GM10248 (cell line): ENCODE results near the gene DRC7.

Experiments used
- CTCF ChIA-PET: fragments of 300-600 bp; sonication (Branson Sonifier 250); formaldehyde crosslinking; extraction: SDS; loops from one replicate; lab custom pipeline; 2021; ENCODE audit warnings: antibody characterized with exemption; lab: Yijun Ruan, JAX
- POLR2A ChIA-PET: fragments of 350-650 bp; sonication (Branson Sonifier 250); formaldehyde crosslinking; extraction: SDS; loops from one replicate; lab custom pipeline; 2020; ENCODE audit warnings: antibody characterized with exemption; lab: Yijun Ruan, JAX
- DNase-seq: peaks from one replicate; pipeline ENCODE4 v3.0.0; 2012; ENCODE audit errors: extremely low spot score
- CTCF ChIP-seq: IDR thresholded peaks from 2 replicates; pipeline ENCODE4 v1.5.1; 2012; ENCODE audit warnings: mild to moderate bottlenecking, low read depth; ENCODE audit errors: extremely low read depth, missing control alignments, control extremely low read depth

DRC7 gene

GRCh38 chr16:57757883-57758282 lies 63.3 kb downstream of the DRC7 start:
- no peak for DNase-seq
- POLR2A ChIA-PET: no interaction called here
- CTCF ChIA-PET: interaction anchor here (0.9 to 3.2 kb wide), 24 partner anchors 9 to 998 kb away, joined by 3 to 21 read pairs (median 4); partner anchors contain the start of genes KATNB1, KIFC3, USB1 and ZNF319
- no peak for TF ChIP-seq CTCF

DNA sequence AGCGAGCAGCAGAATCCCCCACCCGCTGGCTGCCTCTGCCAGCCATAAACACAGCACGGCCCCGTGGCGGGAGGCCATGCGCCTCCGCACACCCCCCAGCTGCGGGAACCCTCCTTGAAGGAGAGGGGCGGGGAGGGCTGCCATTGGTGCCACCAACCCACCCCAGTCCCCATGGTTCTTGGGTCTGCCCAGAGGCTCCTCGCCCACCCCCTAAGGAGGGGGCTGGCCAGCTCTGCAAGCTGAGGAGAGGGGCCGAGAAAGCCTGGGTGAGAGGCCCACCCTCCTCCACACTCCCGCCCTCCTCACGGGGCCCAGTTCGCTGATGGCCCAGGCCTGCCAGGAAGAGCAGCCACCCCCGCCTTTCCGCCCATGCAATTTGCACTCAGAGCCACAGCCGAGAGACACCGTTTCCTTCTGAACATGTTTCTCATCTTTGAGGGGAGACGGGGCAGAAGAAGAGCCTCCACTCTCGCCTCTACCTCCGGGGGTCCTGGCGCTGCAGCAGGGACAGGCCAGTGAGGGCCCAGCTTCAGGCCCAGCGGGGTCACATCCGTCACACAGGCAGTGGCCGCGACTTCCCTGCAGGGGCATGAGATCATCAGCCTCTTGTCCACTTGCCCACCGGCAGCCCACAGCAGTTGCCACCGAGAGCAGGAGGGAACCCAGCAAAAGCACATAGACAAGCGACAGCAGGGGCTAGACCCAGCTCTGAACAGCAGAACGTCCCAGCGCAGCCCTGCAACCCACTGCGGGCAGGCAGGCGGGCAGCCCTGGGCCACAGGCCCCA lies 63.9 kb downstream of the DRC7 start:
- TF ChIP-seq CTCF: no peak
- POLR2A ChIA-PET: no interaction called here
- CTCF ChIA-PET: interaction anchor here (0.9 to 3.2 kb wide), 21 partner anchors 9 to 242 kb away, joined by 3 to 21 read pairs (median 5); partner anchors contain the start of genes KATNB1, KIFC3, USB1 and ZNF319
- no peak for DNase-seq

DNA sequence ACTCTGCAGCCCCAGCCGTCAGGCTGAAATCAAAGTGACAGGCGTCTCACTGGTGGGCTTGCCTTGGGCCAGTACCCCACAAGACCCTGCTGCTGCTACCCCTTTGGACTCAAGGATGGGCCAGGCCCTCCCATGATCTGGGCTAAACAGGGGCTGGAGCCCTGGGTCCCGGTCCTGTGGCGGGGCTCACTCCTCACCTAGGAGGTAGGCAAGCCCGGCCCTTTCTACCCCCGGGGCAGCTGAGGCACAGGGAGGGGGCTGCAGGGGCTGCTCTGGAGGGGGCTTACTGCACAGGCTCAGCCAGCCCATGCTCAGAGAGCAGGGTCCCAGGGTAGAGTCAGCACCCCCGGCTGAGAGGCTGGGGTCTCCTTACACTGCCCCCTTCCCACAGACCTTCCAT lies 64.5 kb downstream of the DRC7 start:
- CTCF ChIA-PET: interaction anchor here (1.2 kb wide), 1 partner anchor 13 kb away, joined by 6 read pairs; no protein-coding TSS in a partner anchor
- no peak for TF ChIP-seq CTCF
- POLR2A ChIA-PET: no interaction called here
- DNase-seq: no peak

DNA sequence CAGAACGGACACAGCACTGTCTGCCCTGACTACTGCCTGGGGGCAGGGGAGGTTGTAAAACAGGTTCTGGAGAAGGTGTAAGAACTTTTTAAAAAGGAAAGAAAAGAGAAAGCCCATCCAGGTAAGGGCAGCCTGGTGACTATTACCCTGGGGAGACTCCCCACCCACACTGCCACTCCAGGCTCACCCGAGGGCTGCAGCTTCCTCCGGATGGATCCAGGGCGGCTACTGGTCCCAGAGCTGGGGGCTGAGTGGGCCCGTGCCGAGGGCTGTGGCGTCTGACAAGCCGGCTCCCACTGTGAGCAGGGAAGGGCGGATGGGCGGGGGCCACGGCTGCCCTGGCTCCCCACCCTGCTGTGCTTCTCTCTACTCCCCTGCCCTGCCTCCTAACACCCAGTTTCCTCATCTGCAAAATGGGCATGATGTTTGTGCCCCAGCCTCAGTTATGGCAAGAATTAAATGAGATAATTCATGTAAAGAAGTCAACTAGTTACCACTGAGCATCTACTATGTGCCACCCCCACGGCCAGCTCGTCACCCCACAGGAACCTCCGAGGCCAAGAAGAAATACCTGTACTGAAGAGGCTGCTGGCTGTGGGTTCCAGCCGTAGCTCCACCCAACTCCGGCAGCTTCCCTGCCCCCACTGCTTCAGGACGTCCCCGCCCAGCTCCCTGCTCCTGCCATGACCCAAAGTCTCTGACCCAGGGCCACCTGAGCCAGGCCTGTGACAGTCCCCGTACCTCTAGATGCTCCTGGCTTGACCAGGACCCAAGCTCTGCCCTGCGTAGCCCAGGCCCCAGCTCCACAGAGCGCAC lies 65.1 kb downstream of the DRC7 start:
- ChIA-PET CTCF (interaction anchor here (0.9 to 1.2 kb wide), 2 partner anchors 14 to 17 kb away, joined by 3 to 6 read pairs; no protein-coding TSS in a partner anchor), POLR2A (no interaction called here)
- TF ChIP-seq CTCF: no peak
- no peak for DNase-seq

DNA sequence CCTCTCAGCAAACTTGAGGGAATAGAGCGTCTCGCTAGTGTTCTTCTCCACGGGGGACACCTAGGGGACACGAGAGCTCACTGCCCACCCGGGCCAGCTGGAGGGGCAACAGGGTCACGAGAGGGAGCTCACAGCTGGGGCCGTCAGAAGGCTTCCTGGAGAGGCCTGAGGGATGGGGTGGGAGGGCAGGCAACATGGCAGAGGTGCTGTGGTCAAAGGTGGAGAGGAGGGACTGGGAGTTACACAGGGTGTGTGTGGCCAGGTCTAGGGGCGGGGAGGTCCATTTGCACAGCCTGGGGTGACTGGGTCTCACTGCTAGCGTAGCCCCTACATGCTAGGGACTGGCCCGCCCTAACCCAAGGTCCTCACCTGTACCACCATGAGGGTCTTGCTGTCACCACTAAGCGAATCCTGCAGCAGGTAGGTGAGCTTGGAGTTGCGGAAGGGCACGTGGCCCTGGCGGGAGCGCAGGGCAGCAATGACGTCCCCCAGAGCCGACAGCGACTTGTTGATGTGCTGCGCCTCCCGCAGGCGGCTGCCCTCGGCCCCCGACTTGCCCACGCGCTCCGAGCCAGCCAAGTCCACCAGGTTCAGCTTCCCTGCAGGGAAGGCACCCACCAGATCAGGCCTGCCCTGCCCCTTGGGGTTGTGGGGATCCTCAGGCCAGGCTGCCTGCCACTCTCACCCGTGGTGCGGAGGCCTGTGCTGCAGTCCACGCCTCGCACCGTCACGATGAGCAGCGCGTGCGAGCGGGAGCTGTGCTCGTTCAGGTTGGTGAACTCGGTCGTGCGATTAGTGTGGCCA lies 66.0 kb downstream of the DRC7 start:
- POLR2A ChIA-PET: no interaction called here
- DNase-seq: no peak
- CTCF ChIA-PET: interaction anchor here (0.9 to 1.2 kb wide), 2 partner anchors 15 to 16 kb away, joined by 3 to 6 read pairs; no protein-coding TSS in a partner anchor
- TF ChIP-seq CTCF: no peak
